GM10248 (cell line): ENCODE measurements around the gene KRTAP5-1.
A peak's percentile ranks its signal among the peaks of the same experiment; 100 is the strongest.

Source experiments
- CTCF ChIA-PET: fragments of 300-600 bp; sonication (Branson Sonifier 250); formaldehyde crosslinking; extraction: SDS; loops from one replicate; lab custom pipeline; 2021; ENCODE audit warnings: antibody characterized with exemption; lab: Yijun Ruan, JAX
- POLR2A ChIA-PET: fragments of 350-650 bp; sonication (Branson Sonifier 250); formaldehyde crosslinking; extraction: SDS; loops from one replicate; lab custom pipeline; 2020; ENCODE audit warnings: antibody characterized with exemption; lab: Yijun Ruan, JAX
- DNase-seq: peaks from one replicate; pipeline ENCODE4 v3.0.0; 2012; ENCODE audit errors: extremely low spot score
- CTCF ChIP-seq: IDR thresholded peaks from 2 replicates; pipeline ENCODE4 v1.5.1; 2012; ENCODE audit warnings: mild to moderate bottlenecking, low read depth; ENCODE audit errors: extremely low read depth, missing control alignments, control extremely low read depth

KRTAP5-1 gene

GRCh38 chr11:1628506-1629325 is 43.6 kb upstream of the KRTAP5-1 start:
- peak; percentile 86 for TF ChIP-seq CTCF
- DNase-seq = peak; percentile 86

GRCh38 chr11:1625541-1625940 is 40.5 kb upstream of the KRTAP5-1 start:
- ChIA-PET CTCF (no interaction called here), POLR2A (no interaction called here)
- TF ChIP-seq CTCF = no peak
- DNase-seq = no peak

More at GRCh38 chr11:1628506-1629325, 43.6 kb upstream of the KRTAP5-1 start:
- CTCF ChIA-PET = interaction anchor here (0.7 to 4.7 kb wide), 9 partner anchors 10 to 205 kb away, joined by 3 to 30 read pairs (median 4); no protein-coding TSS in a partner anchor
- POLR2A ChIA-PET = no interaction called here

GRCh38 chr11:1624621-1625020 is 39.5 kb upstream of the KRTAP5-1 start:
- CTCF ChIA-PET = interaction anchor here (1.1 kb wide), 2 partner anchors 31 to 50 kb away, joined by 3 read pairs; no protein-coding TSS in a partner anchor
- no peak for TF ChIP-seq CTCF
- no peak for DNase-seq
- POLR2A ChIA-PET = no interaction called here

- POLR2A ChIA-PET = no interaction called here
- no peak for TF ChIP-seq CTCF
- DNase-seq = no peak
- CTCF ChIA-PET = interaction anchor here (1.0 to 1.1 kb wide), 3 partner anchors 28 to 49 kb away, joined by 3 read pairs; no protein-coding TSS in a partner anchor
These were observed 38.6 kb upstream of the KRTAP5-1 start for GRCh38 chr11:1623716-1624115.

GRCh38 chr11:1622086-1622485 is 37.0 kb upstream of the KRTAP5-1 start, which contains the start of gene KRTAP5-4:
Gene KRTAP5-4 (minus strand): TSS chr11:1622138. CDS start chr11:1622093, 45 bp downstream.
- DNase-seq = no peak
- no peak for TF ChIP-seq CTCF
- ChIA-PET CTCF (no interaction called here), POLR2A (no interaction called here)

GRCh38 chr11:1619449-1619848 is 34.4 kb upstream of the KRTAP5-1 start:
- no peak for TF ChIP-seq CTCF
- no peak for DNase-seq
- ChIA-PET POLR2A (no interaction called here), CTCF (no interaction called here)
